GM19099 (cell line): ENCODE data around the gene RIC1.

ENCODE experiments used
- POLR2A ChIP-seq: IDR thresholded peaks from 3 replicates; pipeline ENCODE4 v1.6.1; 2011; ENCODE audit warnings: low read depth; ENCODE audit not compliant: insufficient read length; ENCODE audit errors: extremely low read depth

RIC1 gene

GRCh38 chr9:5698004-5698403 is 69.1 kb downstream of the RIC1 start:
- TF ChIP-seq POLR2A, result no peak

DNA sequence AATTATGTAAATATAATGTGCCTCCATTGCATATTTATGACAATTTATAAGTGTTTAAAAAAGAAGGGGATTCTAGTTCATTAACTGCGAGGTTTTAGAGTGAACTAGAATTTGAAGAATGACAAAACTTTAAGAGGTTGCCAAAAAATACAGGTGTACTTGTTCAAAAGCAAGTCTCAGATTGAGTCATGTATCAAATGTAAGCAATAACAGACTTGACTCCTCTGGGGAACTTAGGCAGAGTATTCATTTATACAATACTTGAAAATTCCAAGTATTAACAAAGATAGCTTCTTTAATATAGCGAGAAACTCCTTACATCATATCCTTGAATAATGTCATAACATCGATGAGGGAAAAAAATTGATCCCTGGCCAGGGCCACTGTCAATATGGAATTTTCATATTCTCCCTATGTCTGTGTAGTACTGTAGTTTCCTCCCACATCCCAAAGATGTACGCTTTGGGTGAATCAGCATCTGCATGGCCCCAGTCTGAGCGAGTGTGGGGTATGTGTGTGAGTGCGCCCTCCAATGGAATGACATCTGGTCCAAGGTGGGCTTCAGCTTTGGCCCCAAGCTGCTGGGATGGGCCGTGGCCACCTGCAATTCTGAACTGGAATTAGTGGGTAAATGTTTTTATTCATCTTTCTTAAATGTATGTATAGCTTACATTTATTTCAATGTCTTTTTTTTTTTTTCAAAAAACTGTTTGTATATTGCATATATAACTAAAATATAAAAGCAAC is 70.1 kb downstream of the RIC1 start:
- TF ChIP-seq POLR2A, result no peak

DNA sequence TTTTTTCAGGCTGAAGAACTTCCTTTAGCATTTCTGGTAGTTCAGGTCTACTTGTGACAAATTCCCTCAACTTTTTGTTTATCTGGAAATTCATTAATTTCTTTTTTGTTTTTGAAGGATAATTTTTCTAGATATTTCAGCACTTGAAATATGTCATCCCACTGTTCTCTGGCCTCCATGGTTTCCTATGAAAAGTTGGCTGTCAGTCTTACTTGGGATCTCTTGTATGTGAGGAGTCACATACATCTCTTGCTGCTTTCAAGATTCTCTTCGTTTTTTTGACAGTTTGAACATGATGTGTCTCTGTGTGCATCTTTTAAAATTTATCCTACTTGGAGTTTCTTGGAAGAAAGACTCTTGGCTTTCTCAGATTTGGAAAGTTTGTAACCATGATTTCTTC is 79.5 kb downstream of the RIC1 start:
- TF ChIP-seq POLR2A, result no peak

DNA sequence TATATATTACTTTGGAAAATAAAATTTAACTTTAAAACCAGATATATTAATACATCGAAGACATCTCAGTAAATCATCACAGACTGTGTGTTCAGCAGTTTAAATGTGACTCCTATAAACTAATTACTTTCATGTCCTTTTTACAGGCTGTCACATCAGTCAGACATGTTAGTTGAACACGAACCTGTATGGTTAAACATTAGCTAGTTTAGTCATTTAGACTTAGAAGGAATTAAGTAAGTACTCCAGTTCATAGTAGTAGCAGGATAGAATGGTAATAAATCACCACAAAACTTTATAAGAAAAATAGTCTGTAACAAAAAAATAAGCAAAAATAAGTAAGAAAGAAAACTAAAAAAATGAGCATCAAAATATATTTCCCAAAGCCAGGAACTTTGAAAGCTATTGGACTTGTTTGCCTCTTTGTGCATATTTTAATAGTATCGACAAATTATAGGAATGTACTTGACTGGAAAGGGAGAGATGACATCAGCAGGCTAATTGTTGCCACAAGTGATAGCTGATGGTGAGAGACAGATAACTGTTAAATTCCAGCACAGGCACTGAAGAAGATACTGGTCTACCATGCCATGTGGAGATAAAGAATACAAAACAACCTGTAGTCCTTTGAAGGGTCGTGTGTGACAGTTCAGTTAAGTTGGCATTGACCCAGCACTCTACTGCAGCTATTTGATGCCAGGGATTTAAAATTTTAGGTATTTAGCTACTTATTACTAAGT is 83.9 kb downstream of the RIC1 start:
- TF ChIP-seq POLR2A, result no peak

GRCh38 chr9:5714501-5715401 is 85.8 kb downstream of the RIC1 start:
- no peak for TF ChIP-seq POLR2A

DNA sequence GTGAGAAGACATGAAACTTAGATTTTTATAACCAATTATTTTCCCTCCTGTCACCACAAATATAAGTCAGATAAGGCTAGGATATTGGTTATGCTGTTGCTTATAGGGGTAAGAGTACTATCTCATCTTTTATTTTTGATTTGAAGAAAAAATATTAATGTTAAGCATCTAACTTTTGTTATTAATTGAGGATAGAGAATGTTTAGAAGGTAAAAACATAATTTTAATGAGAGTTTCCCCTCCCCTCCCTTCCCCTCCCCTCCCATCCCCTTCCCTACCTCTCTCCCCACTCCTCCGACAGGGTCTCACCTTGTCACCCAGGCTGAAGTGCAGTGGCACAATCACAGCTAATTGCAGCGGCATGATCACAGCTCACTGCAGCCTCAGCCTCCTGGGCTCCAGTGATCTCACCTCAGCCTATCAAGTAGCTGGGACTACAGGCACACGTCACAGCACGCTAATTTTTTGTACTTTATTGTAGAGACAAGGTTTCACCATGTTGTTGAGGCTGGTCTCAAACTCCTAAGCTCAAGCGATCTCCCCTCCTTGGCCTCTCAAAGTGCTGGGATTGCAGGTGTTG is 86.7 kb downstream of the RIC1 start:
- no peak for TF ChIP-seq POLR2A

GRCh38 chr9:5718296-5719032 is 89.6 kb downstream of the RIC1 start:
- no peak for TF ChIP-seq POLR2A

DNA sequence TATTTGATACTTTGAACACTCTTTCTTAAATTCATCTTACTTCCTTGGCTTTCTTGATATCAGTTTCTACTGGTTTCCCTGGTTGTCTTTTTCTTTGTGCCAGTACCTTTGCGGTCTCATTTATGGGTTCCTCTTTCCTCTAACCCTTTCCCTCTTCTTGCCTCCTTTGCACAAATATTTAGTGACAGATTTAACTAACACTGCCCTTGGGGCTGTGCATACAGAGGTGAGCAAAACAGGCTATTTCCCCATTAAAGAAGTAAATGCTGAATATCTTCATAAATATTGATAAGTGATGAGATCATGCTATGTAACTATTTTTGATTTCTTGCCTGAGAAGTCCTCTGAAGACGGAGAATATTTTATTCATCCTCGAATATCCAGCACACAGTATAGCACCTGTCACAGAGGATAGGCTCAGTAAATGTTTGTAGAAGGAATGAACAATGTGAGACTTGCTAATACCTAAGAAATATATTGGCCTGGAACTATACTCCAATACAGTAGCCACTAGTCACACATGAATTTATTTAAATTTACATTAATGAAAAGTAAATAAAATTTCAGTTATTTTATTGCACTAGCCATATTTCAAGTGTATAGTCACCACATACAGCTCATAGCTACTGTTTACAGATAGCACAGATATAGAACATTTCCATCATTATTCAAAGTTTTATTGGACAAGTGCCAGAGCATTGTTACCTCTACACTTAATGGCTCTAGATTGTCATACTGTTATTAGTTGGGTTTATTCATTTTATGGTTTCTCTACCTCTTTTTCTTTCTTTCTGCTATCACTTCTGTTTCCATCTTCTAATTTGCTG is 90.4 kb downstream of the RIC1 start:
- TF ChIP-seq POLR2A, result no peak

GRCh38 chr9:5720151-5720550 is 91.2 kb downstream of the RIC1 start:
- no peak for TF ChIP-seq POLR2A

DNA sequence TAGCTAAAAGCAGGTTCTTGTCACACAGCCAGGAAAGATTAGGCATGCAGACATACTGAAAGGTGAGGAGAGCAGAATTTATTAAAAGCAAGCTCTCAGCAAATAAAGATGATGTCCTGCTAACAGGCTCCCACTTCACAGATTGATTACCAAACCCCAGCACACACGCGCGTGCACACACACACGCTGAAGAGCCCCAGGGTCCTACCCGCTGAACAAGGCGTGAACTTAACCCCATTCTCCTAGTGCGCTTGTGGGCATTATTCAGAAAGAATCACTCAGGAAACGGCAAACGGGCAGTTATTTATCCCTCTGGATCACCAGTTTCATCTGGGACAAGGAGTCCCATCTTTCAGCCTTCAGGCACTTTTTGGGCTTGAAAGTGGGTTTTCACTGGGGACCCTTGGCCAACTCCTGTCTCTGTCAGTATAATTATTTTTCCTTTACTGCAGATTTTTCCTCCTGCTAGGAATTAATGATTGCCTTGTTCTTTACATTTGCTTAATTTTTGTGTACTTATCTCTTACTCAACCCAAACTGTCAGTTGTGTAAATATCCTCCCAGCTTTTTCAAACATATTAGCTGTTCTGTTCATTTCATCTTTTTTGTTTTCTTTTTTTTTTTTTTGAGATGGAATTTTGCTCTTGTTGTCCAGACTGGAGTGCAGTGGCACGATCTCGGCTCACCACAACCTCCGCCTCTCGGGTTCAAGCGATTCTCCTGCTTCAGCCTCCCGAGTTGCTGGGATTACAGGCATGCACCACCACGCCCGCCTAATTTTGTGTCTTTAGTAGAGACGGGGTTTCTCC is 92.6 kb downstream of the RIC1 start:
- no peak for TF ChIP-seq POLR2A

- no peak for TF ChIP-seq POLR2A
Observed at GRCh38 chr9:5735072-5735471, 106.2 kb downstream of the RIC1 start.

DNA sequence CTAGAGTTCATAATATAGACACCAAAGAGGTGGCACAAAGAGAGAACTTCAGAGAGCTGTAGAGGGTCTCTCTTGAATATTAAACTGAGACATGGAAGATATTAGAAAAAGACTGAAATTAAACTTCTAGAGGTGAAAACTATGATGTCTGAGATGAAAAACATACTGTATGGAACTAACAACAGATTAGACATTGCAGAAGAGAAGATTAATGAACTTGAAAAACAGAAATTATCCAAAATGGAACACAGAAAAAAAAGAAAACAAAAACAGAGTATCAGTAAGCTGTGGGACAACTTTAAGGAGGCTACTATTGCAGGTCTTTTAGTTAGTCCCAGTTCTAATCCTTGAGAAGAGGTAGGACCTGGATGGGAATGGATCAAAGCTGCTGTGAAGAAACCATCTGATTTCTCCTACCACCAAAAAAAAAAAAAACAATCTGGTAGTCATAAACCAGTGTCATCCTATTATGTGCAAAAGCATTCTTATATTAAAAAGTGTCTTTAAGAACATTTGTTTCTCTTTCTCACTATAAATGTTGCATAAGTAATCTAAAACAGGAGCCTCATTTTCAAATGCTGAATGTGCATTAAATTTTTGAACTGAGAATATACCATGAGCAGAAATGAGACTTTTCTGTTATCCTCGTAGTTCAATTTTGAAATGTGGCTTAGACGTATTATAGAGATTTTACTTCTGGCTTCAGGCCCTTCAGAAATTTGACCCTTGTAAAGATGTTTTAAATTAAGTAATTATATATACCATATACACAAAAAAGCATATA is 107.8 kb downstream of the RIC1 start:
- TF ChIP-seq POLR2A, result no peak

GRCh38 chr9:5743109-5743508 is 114.2 kb downstream of the RIC1 start:
- TF ChIP-seq POLR2A, result no peak

GRCh38 chr9:5748438-5748837 is 119.5 kb downstream of the RIC1 start:
- TF ChIP-seq POLR2A, result no peak
